ENCODE measurements around the gene SERBP1.
"Not testable (repeated sequence)": the region's sequence is repeated elsewhere in the genome, so short reads cannot be mapped to it uniquely, and the experiment has no call there.

The SERBP1 gene

GRCh38 chr1:67405473-67406245, 24.5 kb downstream of the SERBP1 start:
- DNase-seq: no peak

GRCh38 chr1:67404212-67404620, 26.0 kb downstream of the SERBP1 start:
- DNase-seq: no peak

- no peak for DNase-seq
These were observed 28.8 kb downstream of the SERBP1 start for GRCh38 chr1:67401443-67401842.

GRCh38 chr1:67400029-67400786, 30.0 kb downstream of the SERBP1 start:
- not testable (repeated sequence) for DNase-seq

GRCh38 chr1:67399199-67399993, 30.8 kb downstream of the SERBP1 start:
- no peak for DNase-seq

- no peak for DNase-seq
These were observed 35.7 kb downstream of the SERBP1 start for GRCh38 chr1:67394548-67394947.

GRCh38 chr1:67393737-67394136, 36.5 kb downstream of the SERBP1 start:
- no peak for DNase-seq

GRCh38 chr1:67393240-67393639, 37.0 kb downstream of the SERBP1 start:
- DNase-seq: no peak

GRCh38 chr1:67390041-67390887, 39.9 kb downstream of the SERBP1 start:
- DNase-seq: no peak

- DNase-seq: no peak
These were observed 46.1 kb downstream of the SERBP1 start for GRCh38 chr1:67383999-67384638.

GRCh38 chr1:67382292-67382691, 47.9 kb downstream of the SERBP1 start:
- no peak for DNase-seq

- DNase-seq: no peak
These were observed 49.0 kb downstream of the SERBP1 start for GRCh38 chr1:67381154-67381553.

GRCh38 chr1:67377253-67377652, 52.9 kb downstream of the SERBP1 start:
- DNase-seq: no peak

GRCh38 chr1:67376381-67376780, 53.8 kb downstream of the SERBP1 start:
- DNase-seq: no peak

- DNase-seq: no peak
These were observed 57.3 kb downstream of the SERBP1 start for GRCh38 chr1:67372898-67373297.

- no peak for DNase-seq
These were observed 58.1 kb downstream of the SERBP1 start for GRCh38 chr1:67372136-67372535.

GRCh38 chr1:67371681-67372080, 58.5 kb downstream of the SERBP1 start:
- DNase-seq: no peak

- no peak for DNase-seq
These were observed 59.2 kb downstream of the SERBP1 start for GRCh38 chr1:67371043-67371442.

- no peak for DNase-seq
These were observed 62.1 kb downstream of the SERBP1 start for GRCh38 chr1:67368046-67368514.

- no peak for DNase-seq
These were observed 62.7 kb downstream of the SERBP1 start for GRCh38 chr1:67367370-67368045.

GRCh38 chr1:67361641-67362040, 68.6 kb downstream of the SERBP1 start:
- DNase-seq: no peak
